ENCODE data around the gene POU2F3.

The POU2F3 gene

GRCh38 chr11:120324932-120325810 is 85.2 kb downstream of the POU2F3 start, which contains the start of gene TLCD5 (continued):
- TF ChIP-seq CTCF (tag by site-specific recombination; IDR thresholded peaks at IDR 0.05): 0 out of 2 replicates have a peak, but pooled peaks have one; percentile 36
- 0 out of 2 replicates have a peak, but pooled peaks have one; percentile 16 for TF ChIP-seq YY1 (tag by site-specific recombination; IDR thresholded peaks at IDR 0.05)
- TF ChIP-seq, protein P1, sequence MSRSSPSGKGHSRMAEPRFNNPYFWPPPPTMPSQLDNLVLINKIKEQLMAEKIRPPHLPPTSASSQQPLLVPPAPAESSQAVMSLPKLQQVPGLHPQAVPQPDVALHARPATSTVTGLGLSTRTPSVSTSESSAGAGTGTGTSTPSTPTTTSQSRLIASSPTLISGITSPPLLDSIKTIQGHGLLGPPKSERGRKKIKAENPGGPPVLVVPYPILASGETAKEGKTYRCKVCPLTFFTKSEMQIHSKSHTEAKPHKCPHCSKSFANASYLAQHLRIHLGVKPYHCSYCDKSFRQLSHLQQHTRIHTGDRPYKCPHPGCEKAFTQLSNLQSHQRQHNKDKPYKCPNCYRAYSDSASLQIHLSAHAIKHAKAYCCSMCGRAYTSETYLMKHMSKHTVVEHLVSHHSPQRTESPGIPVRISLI (tag by site-specific recombination; IDR thresholded peaks at IDR 0.05): no peak
- no peak for TF ChIP-seq ZNF114 (tag by site-specific recombination; IDR thresholded peaks at IDR 0.05)
- no peak for TF ChIP-seq ZNF2 (tag by site-specific recombination; IDR thresholded peaks at IDR 0.05)
- no peak for TF ChIP-seq ZNF132 (tag by site-specific recombination; IDR thresholded peaks at IDR 0.05; ENCODE audit: borderline replicate concordance)
- no peak for TF ChIP-seq ZFP69B (tag by site-specific recombination; IDR thresholded peaks at IDR 0.05)

DNA sequence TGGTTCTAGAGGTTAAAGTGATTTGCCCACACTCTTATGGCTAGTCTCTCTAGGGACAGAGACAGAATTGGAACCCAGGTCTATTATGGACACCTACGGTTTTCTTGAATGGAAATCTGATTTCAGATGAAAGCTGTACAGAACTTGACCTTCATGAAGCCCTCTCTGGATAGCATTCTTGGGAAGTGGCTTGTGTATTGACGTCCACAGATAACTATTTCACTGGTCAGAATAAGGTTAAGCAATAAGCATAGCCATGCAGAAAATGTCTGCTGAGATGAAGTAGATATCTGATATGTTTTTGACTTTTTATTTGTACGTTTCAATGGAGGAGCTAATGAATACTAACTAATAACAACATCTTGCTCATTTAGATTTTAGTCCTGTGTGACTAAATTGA is 86.3 kb downstream of the POU2F3 start:
- H3K4me3 ChIP-seq (ENCODE audit: low read depth, low read length): peak overlapping the region; percentile 72
- H3K9me3 ChIP-seq (ENCODE audit: control insufficient read depth, insufficient read depth, low read depth, low read length): no peaks in the 10 kb centered on the region
- H3K36me3 ChIP-seq (ENCODE audit: control insufficient read depth in 2 of 2, insufficient read depth in 1 of 2, low read length in 2 of 2): peaks cover 0 to 30% of the 10 kb centered on the region in 2 experiments; a peak in 2 of 3 replicates
- ChIA-PET CTCF (interaction anchor here (0.6 to 2.4 kb wide), 11 partner anchors 9 to 604 kb away, joined by 3 to 13 read pairs (median 3); partner anchors contain the start of genes ARHGEF12 and GRIK4), POLR2A (interaction anchor here (1.2 to 2.4 kb wide), 2 partner anchors 8 to 10 kb away, joined by 3 to 9 read pairs; partner anchors contain the start of gene ARHGEF12)
- H3K27ac ChIP-seq (ENCODE audit: extremely low read depth, low read depth, low read length): peak overlapping the region; percentile 67; the same call in 1 of the 2 replicates
- no peaks in the 10 kb centered on the region for H3K4me1 ChIP-seq (ENCODE audit: control insufficient read depth, insufficient read depth, low read length)
- TF ChIP-seq ZXDB (tag by site-specific recombination; IDR thresholded peaks at IDR 0.05): no peak
- TF ChIP-seq ZNF558 (tag by site-specific recombination; IDR thresholded peaks at IDR 0.05): no peak
- no peak for TF ChIP-seq ZNF561 (tag by site-specific recombination; IDR thresholded peaks at IDR 0.05; ENCODE audit: borderline replicate concordance)
- TF ChIP-seq ZNF560 (tag by site-specific recombination; IDR thresholded peaks at IDR 0.05; ENCODE audit: borderline replicate concordance): no peak

- Histone ChIP-seq H3K9me3 (ENCODE audit: control insufficient read depth, insufficient read depth, low read depth, low read length) (no peaks in the 10 kb centered on the region), H3K4me3 (ENCODE audit: low read depth, low read length) (no peak overlapping the region), H3K4me1 (ENCODE audit: control insufficient read depth, insufficient read depth, low read length) (no peaks in the 10 kb centered on the region), H3K36me3 (ENCODE audit: control insufficient read depth in 2 of 2, insufficient read depth in 1 of 2, low read length in 2 of 2) (peaks cover 0 to 35% of the 10 kb centered on the region in 2 experiments; a peak in 2 of 3 replicates), H3K27ac (ENCODE audit: extremely low read depth, low read depth, low read length) (no peak overlapping the region)
- TF ChIP-seq, protein P2, sequence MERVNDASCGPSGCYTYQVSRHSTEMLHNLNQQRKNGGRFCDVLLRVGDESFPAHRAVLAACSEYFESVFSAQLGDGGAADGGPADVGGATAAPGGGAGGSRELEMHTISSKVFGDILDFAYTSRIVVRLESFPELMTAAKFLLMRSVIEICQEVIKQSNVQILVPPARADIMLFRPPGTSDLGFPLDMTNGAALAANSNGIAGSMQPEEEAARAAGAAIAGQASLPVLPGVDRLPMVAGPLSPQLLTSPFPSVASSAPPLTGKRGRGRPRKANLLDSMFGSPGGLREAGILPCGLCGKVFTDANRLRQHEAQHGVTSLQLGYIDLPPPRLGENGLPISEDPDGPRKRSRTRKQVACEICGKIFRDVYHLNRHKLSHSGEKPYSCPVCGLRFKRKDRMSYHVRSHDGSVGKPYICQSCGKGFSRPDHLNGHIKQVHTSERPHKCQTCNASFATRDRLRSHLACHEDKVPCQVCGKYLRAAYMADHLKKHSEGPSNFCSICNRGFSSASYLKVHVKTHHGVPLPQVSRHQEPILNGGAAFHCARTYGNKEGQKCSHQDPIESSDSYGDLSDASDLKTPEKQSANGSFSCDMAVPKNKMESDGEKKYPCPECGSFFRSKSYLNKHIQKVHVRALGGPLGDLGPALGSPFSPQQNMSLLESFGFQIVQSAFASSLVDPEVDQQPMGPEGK (tag by site-specific recombination; IDR thresholded peaks at IDR 0.05): no peak
- TF ChIP-seq, protein P3, sequence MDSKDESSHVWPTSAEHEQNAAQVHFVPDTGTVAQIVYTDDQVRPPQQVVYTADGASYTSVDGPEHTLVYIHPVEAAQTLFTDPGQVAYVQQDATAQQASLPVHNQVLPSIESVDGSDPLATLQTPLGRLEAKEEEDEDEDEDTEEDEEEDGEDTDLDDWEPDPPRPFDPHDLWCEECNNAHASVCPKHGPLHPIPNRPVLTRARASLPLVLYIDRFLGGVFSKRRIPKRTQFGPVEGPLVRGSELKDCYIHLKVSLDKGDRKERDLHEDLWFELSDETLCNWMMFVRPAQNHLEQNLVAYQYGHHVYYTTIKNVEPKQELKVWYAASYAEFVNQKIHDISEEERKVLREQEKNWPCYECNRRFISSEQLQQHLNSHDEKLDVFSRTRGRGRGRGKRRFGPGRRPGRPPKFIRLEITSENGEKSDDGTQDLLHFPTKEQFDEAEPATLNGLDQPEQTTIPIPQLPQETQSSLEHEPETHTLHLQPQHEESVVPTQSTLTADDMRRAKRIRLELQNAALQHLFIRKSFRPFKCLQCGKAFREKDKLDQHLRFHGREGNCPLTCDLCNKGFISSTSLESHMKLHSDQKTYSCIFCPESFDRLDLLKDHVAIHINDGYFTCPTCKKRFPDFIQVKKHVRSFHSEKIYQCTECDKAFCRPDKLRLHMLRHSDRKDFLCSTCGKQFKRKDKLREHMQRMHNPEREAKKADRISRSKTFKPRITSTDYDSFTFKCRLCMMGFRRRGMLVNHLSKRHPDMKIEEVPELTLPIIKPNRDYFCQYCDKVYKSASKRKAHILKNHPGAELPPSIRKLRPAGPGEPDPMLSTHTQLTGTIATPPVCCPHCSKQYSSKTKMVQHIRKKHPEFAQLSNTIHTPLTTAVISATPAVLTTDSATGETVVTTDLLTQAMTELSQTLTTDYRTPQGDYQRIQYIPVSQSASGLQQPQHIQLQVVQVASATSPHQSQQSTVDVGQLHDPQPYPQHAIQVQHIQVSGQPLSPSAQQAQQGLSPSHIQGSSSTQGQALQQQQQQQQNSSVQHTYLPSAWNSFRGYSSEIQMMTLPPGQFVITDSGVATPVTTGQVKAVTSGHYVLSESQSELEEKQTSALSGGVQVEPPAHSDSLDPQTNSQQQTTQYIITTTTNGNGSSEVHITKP (tag by site-specific recombination; IDR thresholded peaks at IDR 0.05): peak; percentile 54
- ChIA-PET POLR2A (interaction anchor here (1.2 to 2.4 kb wide), 2 partner anchors 8 to 10 kb away, joined by 3 to 9 read pairs; partner anchors contain the start of gene ARHGEF12), CTCF (interaction anchor here (0.6 to 2.4 kb wide), 12 partner anchors 9 to 604 kb away, joined by 3 to 13 read pairs (median 4); partner anchors contain the start of genes ARHGEF12 and GRIK4)
Observed at GRCh38 chr11:120326845-120327281, 86.9 kb downstream of the POU2F3 start.
